Umbilical cord (tissue), 2 donors: ENCODE data around the gene PPP1R12B. TPM values are rescaled to one million over a fixed set of nuclear protein-coding genes. Genes with fewer than 3 reads are reported as not detected.
"Not testable (repeated sequence)": the region's sequence is repeated elsewhere in the genome, so short reads cannot be mapped to it uniquely, and the experiment has no call there.

Source experiments
- DNase-seq: peaks from one replicate; pipeline ENCODE4 v3.0.0-alpha.2; 2015; ENCODE audit warnings: low spot score
- total RNA-seq: library from RNA; depleted of rRNA; stranded (reverse); fragments of >200 nt; gene quantifications from one replicate; pipeline ENCODE4 v1.2.3, GENCODE V29; 2014; ENCODE audit warnings: low replicate concordance; ENCODE audit not compliant: insufficient read depth

PPP1R12B gene
- total RNA-seq, 1 donor from 2014 or later = 472 TPM

GRCh38 chr1:202561726-202562443 is 213.4 kb downstream of the PPP1R12B start:
- no peak for DNase-seq

GRCh38 chr1:202562444-202563060 is 214.1 kb downstream of the PPP1R12B start:
- peak; percentile 70 for DNase-seq

GRCh38 chr1:202563818-202564217 is 215.3 kb downstream of the PPP1R12B start:
- no peak for DNase-seq

- no peak for DNase-seq
These were observed 216.5 kb downstream of the PPP1R12B start for GRCh38 chr1:202564958-202565495.

- no peak for DNase-seq
These were observed 217.5 kb downstream of the PPP1R12B start for GRCh38 chr1:202565890-202566602.

GRCh38 chr1:202567738-202568137 is 219.2 kb downstream of the PPP1R12B start:
- DNase-seq = peak; percentile 55

GRCh38 chr1:202568410-202568809 is 219.9 kb downstream of the PPP1R12B start:
- DNase-seq = peak; percentile 38

GRCh38 chr1:202568826-202569225 is 220.3 kb downstream of the PPP1R12B start:
- DNase-seq = no peak

GRCh38 chr1:202569393-202570322 is 221.2 kb downstream of the PPP1R12B start:
- no peak for DNase-seq

- DNase-seq = peak; percentile 51
These were observed 223.3 kb downstream of the PPP1R12B start for GRCh38 chr1:202571719-202572339.

GRCh38 chr1:202572867-202573266 is 224.4 kb downstream of the PPP1R12B start:
- DNase-seq = no peak

- no peak for DNase-seq
These were observed 227.6 kb downstream of the PPP1R12B start for GRCh38 chr1:202575918-202576653.

- DNase-seq = no peak
These were observed 228.3 kb downstream of the PPP1R12B start for GRCh38 chr1:202576816-202577215.

GRCh38 chr1:202577381-202577780 is 228.9 kb downstream of the PPP1R12B start:
- peak; percentile 60 for DNase-seq

- peak; percentile 87 for DNase-seq
These were observed 229.6 kb downstream of the PPP1R12B start for GRCh38 chr1:202578001-202578504.

GRCh38 chr1:202578565-202578964 is 230.1 kb downstream of the PPP1R12B start:
- peak; percentile 39 for DNase-seq

GRCh38 chr1:202579806-202580205 is 231.3 kb downstream of the PPP1R12B start:
- peak; percentile 69 for DNase-seq

GRCh38 chr1:202580619-202581018 is 232.1 kb downstream of the PPP1R12B start:
- no peak for DNase-seq

- not testable (repeated sequence) for DNase-seq
These were observed 233.9 kb downstream of the PPP1R12B start for GRCh38 chr1:202582350-202582749.
